ENCODE measurements around the gene SERPINA5. TPM values are rescaled to one million over a fixed set of nuclear protein-coding genes. Genes with fewer than 3 reads are reported as not detected.

Gene SERPINA5
- total and polyA plus RNA-seq, 2 of the 13 experiments (the other 11 are each of a cell fraction or from before 2014, with no cell fraction given): 449 to 498 TPM

Other genes starting within 250 kb of the SERPINA5 start
- 0.24 TPM in 1 of 2 replicates, not detected in the other for gene SERPINA2, start 214.7 kb upstream of the SERPINA5 start, total RNA-seq (2016; rRNA removed; fragmentation: Illumina TruSeq; extraction: Trizol)
- 0.08 TPM in 1 of 2 replicates, not detected in the other for gene SERPINA2, start 214.7 kb upstream of the SERPINA5 start, polyA plus RNA-seq (2011; rRNA removed)
- gene SERPINA1, start 192.8 kb upstream of the SERPINA5 start, total RNA-seq (2016; rRNA removed; fragmentation: Illumina TruSeq; extraction: Trizol): 2,013 and 3,266 TPM in 2 replicates
- gene SERPINA1, start 192.8 kb upstream of the SERPINA5 start, polyA plus RNA-seq (2011; rRNA removed): 11,015 and 14,177 TPM in 2 replicates
- 9.8 and 21.2 TPM in 2 replicates for gene SERPINA11, start 128.6 kb upstream of the SERPINA5 start, total RNA-seq (2016; rRNA removed; fragmentation: Illumina TruSeq; extraction: Trizol)
- gene SERPINA11, start 128.6 kb upstream of the SERPINA5 start, polyA plus RNA-seq (2011; rRNA removed): 131 and 142 TPM in 2 replicates
- gene SERPINA9, start 105.2 kb upstream of the SERPINA5 start, total RNA-seq (2016; rRNA removed; fragmentation: Illumina TruSeq; extraction: Trizol): not detected in 2 replicates
- 0.12 and 0.21 TPM in 2 replicates for gene SERPINA9, start 105.2 kb upstream of the SERPINA5 start, polyA plus RNA-seq (2011; rRNA removed)
- not detected in 2 replicates for gene SERPINA12, start 72.0 kb upstream of the SERPINA5 start, total RNA-seq (2016; rRNA removed; fragmentation: Illumina TruSeq; extraction: Trizol)
- gene SERPINA12, start 72.0 kb upstream of the SERPINA5 start, polyA plus RNA-seq (2011; rRNA removed): 0.08 TPM in 1 of 2 replicates, not detected in the other
- 17.2 and 39.1 TPM in 2 replicates for gene SERPINA4, start 20.0 kb upstream of the SERPINA5 start, total RNA-seq (2016; rRNA removed; fragmentation: Illumina TruSeq; extraction: Trizol)
- gene SERPINA4, start 20.0 kb upstream of the SERPINA5 start, polyA plus RNA-seq (2011; rRNA removed): 57.8 and 82.7 TPM in 2 replicates
- 433 and 825 TPM in 2 replicates for gene SERPINA3, start 31.0 kb downstream of the SERPINA5 start, total RNA-seq (2016; rRNA removed; fragmentation: Illumina TruSeq; extraction: Trizol)
- gene SERPINA3, start 31.0 kb downstream of the SERPINA5 start, polyA plus RNA-seq (2011; rRNA removed): 2,200 and 3,367 TPM in 2 replicates
- gene GSC, start 188.7 kb downstream of the SERPINA5 start, total RNA-seq (2016; rRNA removed; fragmentation: Illumina TruSeq; extraction: Trizol): not detected in 2 replicates
- gene GSC, start 188.7 kb downstream of the SERPINA5 start, polyA plus RNA-seq (2011; rRNA removed): not detected in 2 replicates